NCI-H1092 treated with DMSO at 0.1 percent for 48 hours (cell line): ENCODE measurements around the gene MAL.

ENCODE experiments used
- DNase-seq: peaks from one replicate; lab custom pipeline; 2025; lab: John Stamatoyannopoulos, UW

MAL gene

GRCh38 chr2:95061601-95062183 is 36.2 kb downstream of the MAL start:
- DNase-seq: no peak

GRCh38 chr2:95062242-95063085 is 37.0 kb downstream of the MAL start:
- DNase-seq: no peak

GRCh38 chr2:95063086-95063958 is 37.8 kb downstream of the MAL start:
- DNase-seq: no peak

GRCh38 chr2:95068256-95068655 is 42.7 kb downstream of the MAL start:
- no peak for DNase-seq

GRCh38 chr2:95069465-95069864 is 44.0 kb downstream of the MAL start:
- DNase-seq: no peak

- no peak for DNase-seq
Measured at GRCh38 chr2:95071856-95072255, 46.3 kb downstream of the MAL start.

- no peak for DNase-seq
Measured at GRCh38 chr2:95072424-95072823, 46.9 kb downstream of the MAL start.

- no peak for DNase-seq
Measured at GRCh38 chr2:95073856-95074662, 48.6 kb downstream of the MAL start.

GRCh38 chr2:95074663-95075439 is 49.3 kb downstream of the MAL start:
- DNase-seq: no peak

- DNase-seq: no peak
Measured at GRCh38 chr2:95075440-95076132, 50.1 kb downstream of the MAL start.

- DNase-seq: peak; percentile 31
Measured at GRCh38 chr2:95076705-95077529, 51.4 kb downstream of the MAL start.

- no peak for DNase-seq
Measured at GRCh38 chr2:95077530-95077825, 52.0 kb downstream of the MAL start.

- DNase-seq: no peak
Measured at GRCh38 chr2:95077861-95078603, 52.5 kb downstream of the MAL start.

- DNase-seq: no peak
Measured at GRCh38 chr2:95079199-95079683, 53.7 kb downstream of the MAL start.

- no peak for DNase-seq
Measured at GRCh38 chr2:95082477-95082876, 57.0 kb downstream of the MAL start.

GRCh38 chr2:95086017-95086416 is 60.5 kb downstream of the MAL start:
- no peak for DNase-seq

- no peak for DNase-seq
Measured at GRCh38 chr2:95087379-95087778, 61.9 kb downstream of the MAL start.

- DNase-seq: no peak
Measured at GRCh38 chr2:95091885-95092555, 66.5 kb downstream of the MAL start.
